Kidney (tissue), 14 donors: ENCODE measurements around the gene BNC2. TPM values are rescaled to one million over a fixed set of nuclear protein-coding genes. Genes with fewer than 3 reads are reported as not detected.

ENCODE experiments used
- DNase-seq, 5 donors: peaks; one replicate each; pipeline ENCODE4 v3.0.0-alpha.2; 2013 to 2020
- FAIRE-seq: peaks from 2 replicates; lab custom pipeline; 2012; peaks lifted over from hg19 to GRCh38; lab: Jason Lieb, UNC
- H3K27ac ChIP-seq, 2 donors: one replicate each; pipeline ENCODE4 v1.7.0; 2013; ENCODE audit warnings: low read depth in 2 of 2, low read length in 2 of 2, inconsistent platforms in 1 of 2
- H3K27me3 ChIP-seq: one replicate; pipeline ENCODE4 v1.7.1; 2013; ENCODE audit warnings: low read length, inconsistent platforms; ENCODE audit not compliant: control insufficient read depth, insufficient read depth
- H3K36me3 ChIP-seq, 3 donors: one replicate each; pipeline versions ENCODE4 v1.7.0 to v1.7.1; 2013; ENCODE audit warnings: low read length in 3 of 3, control low read depth in 1 of 3, inconsistent platforms in 1 of 3; ENCODE audit not compliant: insufficient read depth in 3 of 3, control insufficient read depth in 2 of 3
- H3K4me1 ChIP-seq, 3 donors: one replicate each; pipeline versions ENCODE4 v1.7.0 to v1.7.1; 2013; ENCODE audit warnings: low read length in 3 of 3, inconsistent platforms in 1 of 3, low read depth in 1 of 3; ENCODE audit not compliant: control insufficient read depth in 2 of 3, insufficient read depth in 2 of 3
- H3K4me3 ChIP-seq, 3 donors: one replicate each; pipeline versions ENCODE4 v1.7.0 to v1.8.1; 2013; ENCODE audit warnings: low read length in 3 of 3, control low read depth in 1 of 3, inconsistent platforms in 1 of 3
- H3K9ac ChIP-seq, 3 donors: one replicate each; pipeline versions ENCODE4 v1.7.0 to v1.7.1; 2013; ENCODE audit warnings: low read length in 3 of 3, control low read depth in 1 of 3, inconsistent platforms in 1 of 3
- H3K9me3 ChIP-seq, 3 donors: one replicate each; pipeline versions ENCODE4 v1.7.0 to v1.7.1; 2013; ENCODE audit warnings: low read length in 3 of 3, control low read depth in 1 of 3, inconsistent platforms in 1 of 3; ENCODE audit not compliant: control insufficient read depth in 2 of 3, insufficient read depth in 1 of 3
- intact Hi-C: fragments of 100-400 bp; cut with DNase I; formaldehyde crosslinking; loops from one replicate; pipeline ENCODE4 v1.11.1; 2022
- polyA plus RNA-seq: library from polyadenylated mRNA; stranded (reverse); fragments of 350-450 nt; fragmentation: Illumina TruSeq; extraction: RNeasy Lipid Tissue Mini Kit (QIAGEN cat#74804); gene quantifications from one replicate; pipeline ENCODE4 v1.2.3, GENCODE V29; 2014; ENCODE audit warnings: low read depth, low replicate concordance; ENCODE audit not compliant: insufficient read depth
- total RNA-seq: library from RNA; stranded (reverse); fragmentation: NEBNext Ultra II Directional; extraction: Animal tissue kit (Norgen Biotek cat#: 25700); gene quantifications from one replicate; pipeline ENCODE4 v1.2.1, GENCODE V29; 2021
- TF ChIP-seq, protein P1 (sequence below): IDR thresholded peaks from 3 replicates; pipeline ENCODE4 v1.5.1; 2012; ENCODE audit warnings: mild to moderate bottlenecking, moderate library complexity, borderline replicate concordance; ENCODE audit not compliant: insufficient read depth; ENCODE audit errors: extremely low read depth
- donor health status: control.
- donor health status: control.
- donor health status: control.
- donor health status: control.
- donor health status: control.
- donor health status: DM: yes; HTN: yes; CAD: no.
- donor health status: Normal renal cell carcinoma (clear cell type).

BNC2 gene
- total and polyA plus RNA-seq, 2 donors from 2014 or later, result 5.4 to 37.9 TPM

DNA sequence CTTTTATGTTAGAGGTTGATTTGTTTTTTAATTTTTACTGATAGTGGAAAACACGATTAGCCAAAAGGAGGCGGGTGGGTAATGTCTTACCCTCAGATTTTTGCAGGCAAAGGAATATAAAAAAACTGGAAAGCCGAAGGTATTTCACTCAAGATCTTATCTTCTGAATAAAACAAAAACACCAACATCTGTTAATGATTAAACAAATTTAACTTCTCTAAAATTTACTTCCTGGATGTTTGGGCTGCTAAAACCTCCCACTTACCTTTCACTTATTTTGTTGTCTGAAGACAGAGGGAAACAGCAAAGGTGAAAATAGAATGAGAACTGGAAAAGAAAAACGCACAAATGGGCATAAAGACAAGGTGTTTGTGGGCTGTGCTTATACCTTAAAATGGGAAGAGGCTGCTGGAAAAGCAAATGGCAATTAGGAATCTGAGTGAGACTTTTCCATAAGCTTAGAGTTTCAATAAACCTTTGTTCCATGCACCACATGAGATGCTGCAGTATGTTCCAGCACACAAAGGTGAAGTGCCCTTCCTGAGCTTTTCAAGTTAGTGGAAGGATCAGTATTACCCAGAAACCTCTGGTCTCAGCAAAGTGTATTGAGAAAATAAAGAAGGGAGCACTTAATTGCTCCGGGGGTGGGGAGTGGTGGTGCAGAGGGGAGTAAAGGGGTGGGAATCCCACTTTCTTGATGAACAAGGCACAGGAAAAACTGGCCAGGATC is 298.3 kb downstream of the BNC2 start:
- peak overlapping the region in 2 of 3 donors; percentile 3 to 26 for H3K4me3 ChIP-seq
- intact Hi-C loops, result no loop called here
- TF ChIP-seq, protein P1, sequence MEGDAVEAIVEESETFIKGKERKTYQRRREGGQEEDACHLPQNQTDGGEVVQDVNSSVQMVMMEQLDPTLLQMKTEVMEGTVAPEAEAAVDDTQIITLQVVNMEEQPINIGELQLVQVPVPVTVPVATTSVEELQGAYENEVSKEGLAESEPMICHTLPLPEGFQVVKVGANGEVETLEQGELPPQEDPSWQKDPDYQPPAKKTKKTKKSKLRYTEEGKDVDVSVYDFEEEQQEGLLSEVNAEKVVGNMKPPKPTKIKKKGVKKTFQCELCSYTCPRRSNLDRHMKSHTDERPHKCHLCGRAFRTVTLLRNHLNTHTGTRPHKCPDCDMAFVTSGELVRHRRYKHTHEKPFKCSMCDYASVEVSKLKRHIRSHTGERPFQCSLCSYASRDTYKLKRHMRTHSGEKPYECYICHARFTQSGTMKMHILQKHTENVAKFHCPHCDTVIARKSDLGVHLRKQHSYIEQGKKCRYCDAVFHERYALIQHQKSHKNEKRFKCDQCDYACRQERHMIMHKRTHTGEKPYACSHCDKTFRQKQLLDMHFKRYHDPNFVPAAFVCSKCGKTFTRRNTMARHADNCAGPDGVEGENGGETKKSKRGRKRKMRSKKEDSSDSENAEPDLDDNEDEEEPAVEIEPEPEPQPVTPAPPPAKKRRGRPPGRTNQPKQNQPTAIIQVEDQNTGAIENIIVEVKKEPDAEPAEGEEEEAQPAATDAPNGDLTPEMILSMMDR, result no peak
- H3K27ac ChIP-seq, result peak overlapping the region; percentile 33 to 84
- H3K4me1 ChIP-seq, result peaks cover 0 to 28% (median 2%) of the 10 kb centered on the region in 3 donors
- no peaks in the 10 kb centered on the region for H3K9me3 ChIP-seq
- peak; percentile 15 for FAIRE-seq
- H3K36me3 ChIP-seq, result no peaks in the 10 kb centered on the region
- H3K27me3 ChIP-seq, result no peaks in the 10 kb centered on the region
- DNase-seq, result peak in 1 of 5 donors; percentile 47
- H3K9ac ChIP-seq, result no peak overlapping the region

DNA sequence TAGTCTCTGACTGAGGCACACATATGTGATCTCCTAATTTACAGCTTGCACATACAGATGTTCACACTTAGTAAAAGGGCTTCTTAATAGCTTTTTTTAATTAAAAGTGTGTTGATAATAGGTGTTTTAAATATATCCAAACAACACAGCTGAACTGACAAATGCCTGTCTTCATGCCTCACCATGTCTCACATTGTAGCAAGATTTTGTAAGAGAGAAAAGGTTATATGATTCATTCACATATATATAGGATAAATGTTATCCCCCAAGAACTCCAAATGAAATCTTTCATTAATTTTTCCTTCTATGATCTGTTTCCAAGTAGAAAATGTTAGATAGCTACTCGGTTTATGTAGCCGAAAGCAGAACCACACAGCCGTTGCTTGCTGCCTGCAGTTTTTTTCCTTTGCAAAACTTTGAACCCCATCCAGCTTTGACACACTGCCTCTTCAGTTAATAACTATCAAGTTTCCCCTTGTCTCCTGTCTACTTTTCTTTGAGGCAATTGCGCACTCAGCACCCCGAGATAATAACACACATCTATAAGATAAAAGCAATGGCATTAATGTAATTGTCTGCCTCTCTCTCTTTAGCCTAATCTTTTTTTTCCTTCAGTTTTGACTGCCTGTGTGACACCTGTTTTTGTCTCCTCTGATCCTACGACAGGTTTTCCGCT is 299.2 kb downstream of the BNC2 start:
- TF ChIP-seq, protein P1, result no peak
- Histone ChIP-seq H3K9ac (peak overlapping the region in 1 of 3 donors; percentile 44), H3K9me3 (no peaks in the 10 kb centered on the region), H3K36me3 (no peaks in the 10 kb centered on the region), H3K27me3 (no peaks in the 10 kb centered on the region), H3K4me1 (peaks cover 0 to 27% (median 2%) of the 10 kb centered on the region in 3 donors), H3K27ac (peak overlapping the region; percentile 45 to 79), H3K4me3 (peak overlapping the region in 2 of 3 donors; percentile 9 to 26)
- intact Hi-C loops, result no loop called here
- peak in 2 of 5 donors; percentile 22 to 56 for DNase-seq
- no peak for FAIRE-seq

DNA sequence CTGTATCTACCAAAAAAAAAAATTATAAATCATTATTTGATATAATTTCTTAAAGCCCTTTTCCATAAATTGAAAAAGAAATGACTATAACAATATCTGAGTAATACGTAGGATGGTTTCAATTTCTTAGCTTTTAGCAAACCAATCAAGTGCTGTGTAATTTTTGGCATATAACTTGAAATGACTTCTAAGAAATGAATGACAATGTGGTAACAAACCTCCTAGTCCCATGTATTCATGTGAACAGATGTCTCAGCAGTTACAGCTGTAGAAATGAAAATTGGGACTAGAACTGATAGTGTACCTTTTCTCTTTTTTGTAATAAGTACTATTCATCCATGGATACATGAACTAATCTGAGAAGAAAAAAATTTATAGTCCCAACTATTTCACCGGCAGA is 307.0 kb downstream of the BNC2 start:
- no peaks in the 10 kb centered on the region for H3K4me1 ChIP-seq
- H3K36me3 ChIP-seq, result no peaks in the 10 kb centered on the region
- intact Hi-C loops, result no loop called here
- FAIRE-seq (no peak), DNase-seq (no peak)
- no peak overlapping the region for H3K4me3 ChIP-seq
- no peaks in the 10 kb centered on the region for H3K27me3 ChIP-seq
- H3K9ac ChIP-seq, result no peak overlapping the region
- no peaks in the 10 kb centered on the region for H3K9me3 ChIP-seq
- no peak overlapping the region for H3K27ac ChIP-seq
- TF ChIP-seq, protein P1, result no peak
